DND-41 (cell line): ENCODE data around the gene SCN5A.

Experiments used
- ATAC-seq: fragments of 200-7000 bp; cut with Tn5 transposase; 3 replicates; pipeline ENCODE4 v1.9.1; 2021; ENCODE audit warnings: low read depth; ENCODE audit not compliant: insufficient read depth
- DNase-seq: peaks from one replicate; pipeline ENCODE4 v3.0.0-alpha.2; 2020
- H2AFZ ChIP-seq: 2 replicates; pipeline ENCODE4 v1.6.0; 2012; ENCODE audit warnings: low read depth, low read length
- H3K27ac ChIP-seq: 2 replicates; pipeline ENCODE4 v1.5.1; 2012; ENCODE audit warnings: low read length, inconsistent platforms
- H3K27me3 ChIP-seq: fragments of 200-600 bp; sonication (generic); 2 replicates; pipeline ENCODE4 v1.6.0; 2012; ENCODE audit warnings: low read length, mild to moderate bottlenecking, inconsistent platforms; ENCODE audit not compliant: insufficient read depth, poor library complexity
- H3K36me3 ChIP-seq: 2 replicates; pipeline ENCODE4 v1.5.1; 2012; ENCODE audit warnings: low read length, inconsistent platforms; ENCODE audit not compliant: insufficient read depth
- H3K4me1 ChIP-seq: 2 replicates; pipeline ENCODE4 v1.5.1; 2012; ENCODE audit warnings: mild to moderate bottlenecking, low read length; ENCODE audit not compliant: insufficient read depth
- H3K4me2 ChIP-seq: 2 replicates; pipeline ENCODE4 v1.6.0; 2012; ENCODE audit warnings: mild to moderate bottlenecking, moderate library complexity, low read length, inconsistent platforms; ENCODE audit not compliant: insufficient read depth
- H3K4me3 ChIP-seq, 2 experiments: fragments of 200-600 bp in 1 of 2; shearing (Covaris generic) in 1 of 2; 2 replicates each; pipeline ENCODE4 v1.5.1; 2012 to 2016; ENCODE audit warnings: inconsistent platforms in 2 of 2, low read length in 2 of 2, mild to moderate bottlenecking in 2 of 2, low read depth in 1 of 2, moderate library complexity in 1 of 2
- H3K79me2 ChIP-seq: 2 replicates; pipeline ENCODE4 v1.6.0; 2012; ENCODE audit warnings: low read length, inconsistent platforms; ENCODE audit not compliant: insufficient read depth
- H3K9ac ChIP-seq: 2 replicates; pipeline ENCODE4 v1.6.0; 2012; ENCODE audit warnings: low read depth, mild to moderate bottlenecking, inconsistent platforms, low read length, moderate library complexity
- H3K9me3 ChIP-seq: 2 replicates; pipeline ENCODE4 v1.5.1; 2012; ENCODE audit warnings: low read length, moderate library complexity, mild to moderate bottlenecking, inconsistent platforms; ENCODE audit not compliant: insufficient read depth, severe bottlenecking
- H4K20me1 ChIP-seq: 2 replicates; pipeline ENCODE4 v1.6.0; 2012; ENCODE audit warnings: low read length; ENCODE audit not compliant: insufficient read depth
- EZH2 ChIP-seq: IDR thresholded peaks from 3 replicates; pipeline ENCODE4 v1.6.1; 2012; ENCODE audit warnings: borderline replicate concordance, low read depth, mild to moderate bottlenecking, moderate library complexity, low read length, inconsistent platforms; ENCODE audit not compliant: severe bottlenecking
- TF ChIP-seq, protein P1 (sequence below): IDR thresholded peaks from 2 replicates; pipeline ENCODE4 v1.5.1; 2012; ENCODE audit warnings: borderline replicate concordance, low read length, moderate library complexity, mild to moderate bottlenecking; ENCODE audit not compliant: poor library complexity, severe bottlenecking; ENCODE audit errors: extremely low read depth

Gene SCN5A

GRCh38 chr3:38647217-38647970 is 2.1 kb downstream of the SCN5A start:
- TF ChIP-seq, protein P1, sequence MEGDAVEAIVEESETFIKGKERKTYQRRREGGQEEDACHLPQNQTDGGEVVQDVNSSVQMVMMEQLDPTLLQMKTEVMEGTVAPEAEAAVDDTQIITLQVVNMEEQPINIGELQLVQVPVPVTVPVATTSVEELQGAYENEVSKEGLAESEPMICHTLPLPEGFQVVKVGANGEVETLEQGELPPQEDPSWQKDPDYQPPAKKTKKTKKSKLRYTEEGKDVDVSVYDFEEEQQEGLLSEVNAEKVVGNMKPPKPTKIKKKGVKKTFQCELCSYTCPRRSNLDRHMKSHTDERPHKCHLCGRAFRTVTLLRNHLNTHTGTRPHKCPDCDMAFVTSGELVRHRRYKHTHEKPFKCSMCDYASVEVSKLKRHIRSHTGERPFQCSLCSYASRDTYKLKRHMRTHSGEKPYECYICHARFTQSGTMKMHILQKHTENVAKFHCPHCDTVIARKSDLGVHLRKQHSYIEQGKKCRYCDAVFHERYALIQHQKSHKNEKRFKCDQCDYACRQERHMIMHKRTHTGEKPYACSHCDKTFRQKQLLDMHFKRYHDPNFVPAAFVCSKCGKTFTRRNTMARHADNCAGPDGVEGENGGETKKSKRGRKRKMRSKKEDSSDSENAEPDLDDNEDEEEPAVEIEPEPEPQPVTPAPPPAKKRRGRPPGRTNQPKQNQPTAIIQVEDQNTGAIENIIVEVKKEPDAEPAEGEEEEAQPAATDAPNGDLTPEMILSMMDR = no peak
- no peak for TF ChIP-seq EZH2
- Histone ChIP-seq H3K9ac (no peak overlapping the region), H3K9me3 (no peaks in the 10 kb centered on the region), H3K79me2 (no peaks in the 10 kb centered on the region), H3K4me2 (no peak overlapping the region), H3K4me3 (no peak overlapping the region), H3K27me3 (peaks cover 28% of the 10 kb centered on the region), H2AFZ (no peak overlapping the region), H4K20me1 (peaks cover 9% of the 10 kb centered on the region; the same call in 1 of the 2 replicates), H3K36me3 (no peaks in the 10 kb centered on the region), H3K27ac (no peak overlapping the region), H3K4me1 (peaks cover 7% of the 10 kb centered on the region)
- DNase-seq (no peak), ATAC-seq (no peak)

- no peak overlapping the region for H2AFZ ChIP-seq
- DNase-seq (no peak), ATAC-seq (no peak)
- no peaks in the 10 kb centered on the region for H3K36me3 ChIP-seq
- peaks cover 28% of the 10 kb centered on the region for H3K27me3 ChIP-seq
- H3K4me3 ChIP-seq = no peak overlapping the region
- no peaks in the 10 kb centered on the region for H3K9me3 ChIP-seq
- no peak for TF ChIP-seq EZH2
- TF ChIP-seq, protein P1 = no peak
- H3K4me2 ChIP-seq = no peak overlapping the region
- H3K9ac ChIP-seq = no peak overlapping the region
- peaks cover 9% of the 10 kb centered on the region; the same call in 1 of the 2 replicates for H4K20me1 ChIP-seq
- no peaks in the 10 kb centered on the region for H3K79me2 ChIP-seq
- H3K4me1 ChIP-seq = peaks cover 7% of the 10 kb centered on the region
- no peak overlapping the region for H3K27ac ChIP-seq
These were observed 2.9 kb downstream of the SCN5A start for GRCh38 chr3:38646630-38647029.

DNA sequence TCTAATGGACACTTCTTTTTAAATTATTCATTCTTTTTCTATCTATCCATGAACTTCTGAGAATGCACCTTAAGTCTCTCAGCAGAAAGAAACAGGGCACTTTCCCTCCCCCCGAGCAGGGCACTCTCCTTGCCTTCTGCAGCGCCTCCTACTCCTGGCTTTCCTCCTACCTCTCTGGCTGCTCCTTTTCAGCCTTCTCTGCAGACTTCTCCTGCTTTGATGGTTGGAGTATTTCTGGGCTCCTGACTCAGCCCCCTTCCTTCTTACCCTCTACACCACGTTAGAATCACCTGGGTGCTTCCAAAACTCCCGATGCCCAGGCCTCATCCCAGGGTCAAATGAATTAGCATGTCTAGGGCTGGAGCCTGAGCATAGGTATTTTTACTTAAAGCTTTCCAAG is 3.4 kb downstream of the SCN5A start:
- Histone ChIP-seq H2AFZ (no peak overlapping the region), H3K9me3 (no peaks in the 10 kb centered on the region), H4K20me1 (peaks cover 9% of the 10 kb centered on the region; the same call in 1 of the 2 replicates), H3K27me3 (peaks cover 27% of the 10 kb centered on the region), H3K4me3 (no peak overlapping the region), H3K27ac (no peak overlapping the region), H3K4me2 (no peak overlapping the region), H3K4me1 (peaks cover 7% of the 10 kb centered on the region), H3K9ac (no peak overlapping the region), H3K79me2 (no peaks in the 10 kb centered on the region), H3K36me3 (no peaks in the 10 kb centered on the region)
- TF ChIP-seq, protein P1 = no peak
- TF ChIP-seq EZH2 = no peak
- no peak for DNase-seq
- no peak for ATAC-seq
